H1 (cell line): ENCODE data around the gene SMYD3. TPM values are rescaled to one million over a fixed set of nuclear protein-coding genes. Genes with fewer than 3 reads are reported as not detected.

Experiments
- CTCF ChIA-PET: fragments of 300-600 bp; sonication (Branson Sonifier 250); formaldehyde crosslinking; loops from one replicate; lab custom pipeline; 2021; ENCODE audit not compliant: partially characterized antibody; lab: Charles Lee
- POLR2A ChIA-PET: fragments of 300-600 bp; sonication (Branson Sonifier 250); formaldehyde crosslinking; loops from one replicate; lab custom pipeline; 2021; ENCODE audit warnings: inconsistent platforms; ENCODE audit not compliant: partially characterized antibody; lab: Charles Lee
- DNase-seq, 2 experiments: peaks; one replicate each; pipeline versions ENCODE4 v3.0.0 to v3.0.0-alpha.2; 2010 to 2022; ENCODE audit warnings: low spot score in 2 of 2, low read depth in 1 of 2, mixed read lengths in 1 of 2
- FAIRE-seq: peaks from 2 replicates; lab custom pipeline; 2011; peaks lifted over from hg19 to GRCh38; lab: Jason Lieb, UNC
- H2AFZ ChIP-seq: 2 replicates; pipeline ENCODE4 v1.8.1; 2012; ENCODE audit warnings: low read length, inconsistent platforms
- H2AK5ac ChIP-seq: 2 replicates; pipeline ENCODE4 v1.6.1; 2013; ENCODE audit warnings: low read depth, low read length
- H2BK120ac ChIP-seq: replicated peaks from 2 replicates; pipeline ENCODE3; 2013; ENCODE audit warnings: low read depth, low read length, inconsistent platforms
- H2BK12ac ChIP-seq: 2 replicates; pipeline ENCODE4 v1.6.1; 2013; ENCODE audit warnings: low read depth, low read length
- H2BK15ac ChIP-seq: 2 replicates; pipeline ENCODE4 v1.6.1; 2013; ENCODE audit warnings: low read length
- H2BK20ac ChIP-seq: 2 replicates; pipeline ENCODE4 v1.6.1; 2013; ENCODE audit warnings: low read length
- H2BK5ac ChIP-seq: 2 replicates; pipeline ENCODE4 v1.6.1; 2013; ENCODE audit warnings: low read depth, low read length
- H3K14ac ChIP-seq: 2 replicates; pipeline ENCODE4 v1.6.1; 2013; ENCODE audit warnings: inconsistent platforms; ENCODE audit not compliant: insufficient read length
- H3K18ac ChIP-seq: 2 replicates; pipeline ENCODE4 v1.6.1; 2013; ENCODE audit warnings: low read length; ENCODE audit errors: extremely low read depth
- H3K23ac ChIP-seq: 2 replicates; pipeline ENCODE4 v1.6.1; 2013; ENCODE audit warnings: inconsistent platforms; ENCODE audit not compliant: insufficient read length
- H3K23me2 ChIP-seq: 2 replicates; pipeline ENCODE4 v1.6.1; 2013; ENCODE audit warnings: low read depth, low read length
- H3K27ac ChIP-seq: 2 replicates; pipeline ENCODE4 v1.6.1; 2011; ENCODE audit warnings: low read depth, low read length, inconsistent platforms
- H3K27me3 ChIP-seq, 4 experiments: replicated peaks in 1 of 4; 1 replicate in 1 of 4; 2 replicates in 3 of 4; pipeline versions ENCODE4 v1.6.1 to v1.8.1; 2011 to 2013; ENCODE audit warnings: low read length in 3 of 4, mild to moderate bottlenecking in 3 of 4, inconsistent platforms in 2 of 4, mixed read lengths in 2 of 4, moderate library complexity in 1 of 4; ENCODE audit not compliant: control insufficient read depth in 3 of 4, insufficient read depth in 3 of 4; ENCODE audit errors: extremely low read depth in 1 of 4
- H3K36me3 ChIP-seq, 4 experiments: 2 replicates each; pipeline versions ENCODE4 v1.6.1 to v1.8.1; 2011 to 2013; ENCODE audit warnings: mild to moderate bottlenecking in 4 of 4, low read length in 3 of 4, moderate library complexity in 2 of 4, control low read depth in 1 of 4, inconsistent platforms in 1 of 4; ENCODE audit not compliant: insufficient read depth in 4 of 4, control insufficient read depth in 2 of 4
- H3K4ac ChIP-seq: replicated peaks from 2 replicates; pipeline ENCODE3; 2013; ENCODE audit warnings: low read length, low read depth, mixed read lengths, inconsistent platforms; ENCODE audit not compliant: insufficient read length
- H3K4me1 ChIP-seq, 4 experiments: replicated peaks in 1 of 4; 1 replicate in 1 of 4; 2 replicates in 3 of 4; pipeline versions ENCODE4 v1.6.1 to v1.8.1; 2011 to 2013; ENCODE audit warnings: low read length in 3 of 4, inconsistent platforms in 2 of 4, mixed read lengths in 1 of 4; ENCODE audit not compliant: insufficient read depth in 4 of 4, control insufficient read depth in 3 of 4
- H3K4me2 ChIP-seq, 2 experiments: 2 replicates each; pipeline versions ENCODE4 v1.6.1 to v1.8.1; 2011 to 2013; ENCODE audit warnings: low read depth in 2 of 2, low read length in 2 of 2, control low read depth in 1 of 2, inconsistent platforms in 1 of 2, mild to moderate bottlenecking in 1 of 2; ENCODE audit not compliant: insufficient read depth in 1 of 2
- H3K4me3 ChIP-seq, 4 experiments: fragments of 200-600, 300-600 bp in 1 of 4; sonication (generic), shearing (Covaris generic), sonication (Bioruptor Twin) in 1 of 4; 2 replicates each; pipeline versions ENCODE4 v1.5.1 to v1.8.1; 2011 to 2016; ENCODE audit warnings: low read length in 4 of 4, low read depth in 3 of 4, control low read depth in 2 of 4, inconsistent platforms in 2 of 4, mild to moderate bottlenecking in 2 of 4, mixed read lengths in 1 of 4, moderate library complexity in 1 of 4; ENCODE audit not compliant: insufficient read depth in 2 of 4; ENCODE audit errors: extremely low read depth in 1 of 4
- H3K56ac ChIP-seq: replicated peaks from 2 replicates; pipeline ENCODE3; 2013; ENCODE audit warnings: low read depth, mild to moderate bottlenecking, mixed read lengths, low read length, inconsistent platforms; ENCODE audit not compliant: insufficient read length
- H3K79me1 ChIP-seq: 2 replicates; pipeline ENCODE4 v1.6.1; 2013; ENCODE audit warnings: low read depth, low read length, control low read depth
- H3K79me2 ChIP-seq, 2 experiments: 2 replicates each; pipeline versions ENCODE4 v1.6.1 to v1.8.1; 2012 to 2013; ENCODE audit warnings: low read length in 2 of 2, mild to moderate bottlenecking in 2 of 2, inconsistent platforms in 1 of 2; ENCODE audit not compliant: insufficient read depth in 2 of 2, control insufficient read depth in 1 of 2
- H3K9ac ChIP-seq, 4 experiments: replicated peaks in 1 of 4; 1 replicate in 1 of 4; 2 replicates in 3 of 4; pipeline versions ENCODE4 v1.6.1 to v1.8.1; 2011 to 2013; ENCODE audit warnings: low read depth in 3 of 4, low read length in 3 of 4, control low read depth in 2 of 4, mild to moderate bottlenecking in 2 of 4, moderate library complexity in 2 of 4, inconsistent platforms in 1 of 4; ENCODE audit errors: extremely low read depth in 1 of 4
- H3K9me3 ChIP-seq, 2 experiments: 2 replicates each; pipeline versions ENCODE4 v1.6.1 to v1.8.1; 2012 to 2013; ENCODE audit warnings: mild to moderate bottlenecking in 2 of 2, moderate library complexity in 2 of 2, control low read depth in 1 of 2, inconsistent platforms in 1 of 2, low read depth in 1 of 2, low read length in 1 of 2, mixed read lengths in 1 of 2; ENCODE audit not compliant: insufficient read depth in 2 of 2
- H4K20me1 ChIP-seq, 2 experiments: replicated peaks in 1 of 2; 2 replicates each; pipeline versions ENCODE3 to v1.8.1; 2011 to 2013; ENCODE audit warnings: inconsistent platforms in 2 of 2, low read length in 2 of 2, mild to moderate bottlenecking in 1 of 2; ENCODE audit not compliant: insufficient read depth in 2 of 2, control insufficient read depth in 1 of 2
- H4K5ac ChIP-seq: 2 replicates; pipeline ENCODE4 v1.6.1; 2013; ENCODE audit warnings: low read length, low read depth, mixed read lengths, inconsistent platforms; ENCODE audit not compliant: insufficient read length
- H4K8ac ChIP-seq: 2 replicates; pipeline ENCODE4 v1.8.0; 2013; ENCODE audit warnings: mild to moderate bottlenecking, moderate library complexity, low read length, inconsistent platforms; ENCODE audit not compliant: insufficient read depth; ENCODE audit errors: extremely low read depth
- H4K91ac ChIP-seq: replicated peaks from 2 replicates; pipeline ENCODE3; 2013; ENCODE audit warnings: low read length, mixed read lengths, inconsistent platforms; ENCODE audit not compliant: insufficient read length
- HDAC2 ChIP-seq, 2 experiments: fragments of 300-600 bp in 1 of 2; sonication (generic) in 1 of 2; IDR thresholded peaks; 2 replicates each; pipeline ENCODE4 v1.6.1; 2011 to 2012; ENCODE audit warnings: low read depth in 2 of 2, low read length in 2 of 2, mild to moderate bottlenecking in 2 of 2, moderate library complexity in 2 of 2, borderline replicate concordance in 1 of 2, inconsistent platforms in 1 of 2
- MAX ChIP-seq: IDR thresholded peaks from 2 replicates; pipeline ENCODE4 v1.6.1; 2012; ENCODE audit warnings: inconsistent platforms
- WGBS, 2 experiments: shearing (Covaris generic) in 1 of 2; methylation state at CpG; one replicate each; pipeline versions ENCODE4 v1.1.6 to v1.1.7; 2013 to 2015; ENCODE audit warnings: low lambda C conversion rate in 2 of 2, mixed read lengths in 2 of 2, inconsistent platforms in 1 of 2, low coverage in 1 of 2, missing lambda C conversion rate in 1 of 2; ENCODE audit not compliant: insufficient replicate concordance in 2 of 2, insufficient coverage in 1 of 2, insufficient read length in 1 of 2; ENCODE audit errors: extremely low coverage in 1 of 2, missing lambda C conversion rate in 1 of 2; 5-methylcytosine and 5-hydroxymethylcytosine counted together
- polyA plus RNA-seq, 7 experiments: library from polyadenylated mRNA; depleted of rRNA in 3 of 7; stranded (reverse) in 5 of 7; unstranded in 2 of 7; fragments of >200 nt in 5 of 7; fragments of 200-250 nt in 2 of 7; gene quantifications; 1 replicate in 5 of 7; 2 replicates in 1 of 7; 4 replicates in 1 of 7; pipeline versions ENCODE4 v1.2.1 to v1.2.3, GENCODE V29; 2011 to 2013; ENCODE audit warnings: missing spikeins in 2 of 7, mixed read lengths in 2 of 7
- total RNA-seq: library from RNA; stranded (reverse); fragmentation: NEBNext Ultra II Directional; extraction: Animal tissue kit (Norgen Biotek cat#: 25700); gene quantifications from 2 replicates; pipeline ENCODE4 v1.2.1, GENCODE V29; 2021

The SMYD3 gene
- total and polyA plus RNA-seq, 2 of the 8 experiments (the other 6 are each of a cell fraction or from before 2014, with no cell fraction given): 17.3 to 25.4 TPM

- no peaks in the 10 kb centered on the region for H3K36me3 ChIP-seq
- H2BK20ac ChIP-seq: no peak overlapping the region
- H2AK5ac ChIP-seq: no peak overlapping the region
- H2BK12ac ChIP-seq: no peak overlapping the region
- H3K79me2 ChIP-seq: no peaks in the 10 kb centered on the region
- no peak overlapping the region for H4K8ac ChIP-seq
- no peak overlapping the region for H4K5ac ChIP-seq
- no peak overlapping the region for H3K9ac ChIP-seq
- H2BK5ac ChIP-seq: no peak overlapping the region
- H2BK120ac ChIP-seq: no peak overlapping the region
- no peak overlapping the region for H3K4ac ChIP-seq
- no peak for FAIRE-seq
- 93% methylated on average over 1 of the region's 1 CpG; no CpG with 5 or more reads in 1 of the 2 experiments for WGBS, 2 experiments
- H4K91ac ChIP-seq: no peak overlapping the region
- no peak overlapping the region for H3K14ac ChIP-seq
- 0 out of 7 replicates have a peak, but pooled peaks cover 0 to 2% (median 0%) of the 10 kb centered on the region in 4 experiments for H3K4me1 ChIP-seq
- POLR2A ChIA-PET: no interaction called here
- no peak overlapping the region for H2AFZ ChIP-seq
- H3K79me1 ChIP-seq: no peaks in the 10 kb centered on the region; the same call in 1 of the 2 replicates
- H3K56ac ChIP-seq: no peak overlapping the region
- no peak overlapping the region for H3K4me2 ChIP-seq
- H2BK15ac ChIP-seq: no peak overlapping the region
- H4K20me1 ChIP-seq: no peaks in the 10 kb centered on the region
- no peak overlapping the region for H3K4me3 ChIP-seq
- H3K18ac ChIP-seq: no peak overlapping the region
- no peak for DNase-seq
- H3K9me3 ChIP-seq: peaks cover 3 to 11% of the 10 kb centered on the region in 2 experiments; a peak in 2 of 4 replicates
- no peak overlapping the region for H3K23ac ChIP-seq
- no peak overlapping the region for H3K27ac ChIP-seq
- H3K27me3 ChIP-seq: no peaks in the 10 kb centered on the region
- CTCF ChIA-PET: interaction anchor here (1.1 kb wide), 1 partner anchor 9 kb away, joined by 4 read pairs; no protein-coding TSS in a partner anchor
- no peaks in the 10 kb centered on the region for H3K23me2 ChIP-seq
- TF ChIP-seq MAX (no peak), HDAC2 (IDR thresholded peaks at IDR 0.05; ENCODE audit: borderline replicate concordance in 1 of 2, low read depth in 2 of 2, low read length in 2 of 2) (no peak)
Measured at GRCh38 chr1:246416261-246416660, 90.8 kb downstream of the SMYD3 start.
